ENCODE measurements around the gene KDM3A.

KDM3A gene, protein sequence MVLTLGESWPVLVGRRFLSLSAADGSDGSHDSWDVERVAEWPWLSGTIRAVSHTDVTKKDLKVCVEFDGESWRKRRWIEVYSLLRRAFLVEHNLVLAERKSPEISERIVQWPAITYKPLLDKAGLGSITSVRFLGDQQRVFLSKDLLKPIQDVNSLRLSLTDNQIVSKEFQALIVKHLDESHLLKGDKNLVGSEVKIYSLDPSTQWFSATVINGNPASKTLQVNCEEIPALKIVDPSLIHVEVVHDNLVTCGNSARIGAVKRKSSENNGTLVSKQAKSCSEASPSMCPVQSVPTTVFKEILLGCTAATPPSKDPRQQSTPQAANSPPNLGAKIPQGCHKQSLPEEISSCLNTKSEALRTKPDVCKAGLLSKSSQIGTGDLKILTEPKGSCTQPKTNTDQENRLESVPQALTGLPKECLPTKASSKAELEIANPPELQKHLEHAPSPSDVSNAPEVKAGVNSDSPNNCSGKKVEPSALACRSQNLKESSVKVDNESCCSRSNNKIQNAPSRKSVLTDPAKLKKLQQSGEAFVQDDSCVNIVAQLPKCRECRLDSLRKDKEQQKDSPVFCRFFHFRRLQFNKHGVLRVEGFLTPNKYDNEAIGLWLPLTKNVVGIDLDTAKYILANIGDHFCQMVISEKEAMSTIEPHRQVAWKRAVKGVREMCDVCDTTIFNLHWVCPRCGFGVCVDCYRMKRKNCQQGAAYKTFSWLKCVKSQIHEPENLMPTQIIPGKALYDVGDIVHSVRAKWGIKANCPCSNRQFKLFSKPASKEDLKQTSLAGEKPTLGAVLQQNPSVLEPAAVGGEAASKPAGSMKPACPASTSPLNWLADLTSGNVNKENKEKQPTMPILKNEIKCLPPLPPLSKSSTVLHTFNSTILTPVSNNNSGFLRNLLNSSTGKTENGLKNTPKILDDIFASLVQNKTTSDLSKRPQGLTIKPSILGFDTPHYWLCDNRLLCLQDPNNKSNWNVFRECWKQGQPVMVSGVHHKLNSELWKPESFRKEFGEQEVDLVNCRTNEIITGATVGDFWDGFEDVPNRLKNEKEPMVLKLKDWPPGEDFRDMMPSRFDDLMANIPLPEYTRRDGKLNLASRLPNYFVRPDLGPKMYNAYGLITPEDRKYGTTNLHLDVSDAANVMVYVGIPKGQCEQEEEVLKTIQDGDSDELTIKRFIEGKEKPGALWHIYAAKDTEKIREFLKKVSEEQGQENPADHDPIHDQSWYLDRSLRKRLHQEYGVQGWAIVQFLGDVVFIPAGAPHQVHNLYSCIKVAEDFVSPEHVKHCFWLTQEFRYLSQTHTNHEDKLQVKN (N-terminal part only)

DNA sequence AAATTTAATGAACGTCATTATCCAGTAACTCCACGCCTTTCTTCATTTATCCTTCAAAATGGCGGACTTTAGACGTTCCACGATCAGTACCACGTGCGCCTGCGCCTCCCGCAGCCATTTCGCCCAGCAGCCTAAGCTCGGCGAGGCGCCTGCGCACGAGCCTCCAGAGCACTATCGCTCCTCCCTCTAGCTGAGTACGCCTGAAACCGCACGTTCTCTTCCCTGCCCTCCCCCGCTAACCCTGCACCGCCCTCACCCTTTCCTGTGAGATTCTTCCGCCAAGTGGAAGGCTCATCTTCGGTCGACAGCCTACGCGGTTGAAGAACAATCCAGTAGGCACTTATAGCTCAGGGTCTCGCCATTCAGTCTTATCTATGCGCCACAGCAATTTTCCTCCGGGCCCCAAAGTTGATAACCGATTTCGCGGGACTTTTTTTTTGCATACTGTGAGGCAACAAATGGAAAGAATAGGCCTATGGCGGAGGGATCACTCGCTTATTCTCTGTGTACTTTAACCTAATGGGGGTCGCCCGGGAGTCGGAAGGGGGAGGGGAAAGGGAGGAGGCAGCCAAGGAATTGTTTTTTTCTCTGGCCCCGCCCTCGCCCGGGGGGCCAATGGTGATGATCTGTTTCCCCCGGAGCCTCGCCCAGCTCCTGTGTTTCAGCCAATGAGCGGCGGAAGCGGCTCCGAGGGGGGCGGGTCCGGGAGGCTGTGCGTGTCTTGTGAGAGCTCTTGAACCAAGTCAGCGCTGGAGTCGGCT, at the start of gene KDM3A:
Gene KDM3A, plus strand, starts transcription at position 741 of the 761 bp plus-strand sequence. CDS start 677 bp downstream, outside the sequence.
- peak; percentile 98 for DNase-seq

- DNase-seq: no peak
Observed at GRCh38 chr2:86392873-86393518, 48.2 kb upstream of the KDM3A start.

DNA sequence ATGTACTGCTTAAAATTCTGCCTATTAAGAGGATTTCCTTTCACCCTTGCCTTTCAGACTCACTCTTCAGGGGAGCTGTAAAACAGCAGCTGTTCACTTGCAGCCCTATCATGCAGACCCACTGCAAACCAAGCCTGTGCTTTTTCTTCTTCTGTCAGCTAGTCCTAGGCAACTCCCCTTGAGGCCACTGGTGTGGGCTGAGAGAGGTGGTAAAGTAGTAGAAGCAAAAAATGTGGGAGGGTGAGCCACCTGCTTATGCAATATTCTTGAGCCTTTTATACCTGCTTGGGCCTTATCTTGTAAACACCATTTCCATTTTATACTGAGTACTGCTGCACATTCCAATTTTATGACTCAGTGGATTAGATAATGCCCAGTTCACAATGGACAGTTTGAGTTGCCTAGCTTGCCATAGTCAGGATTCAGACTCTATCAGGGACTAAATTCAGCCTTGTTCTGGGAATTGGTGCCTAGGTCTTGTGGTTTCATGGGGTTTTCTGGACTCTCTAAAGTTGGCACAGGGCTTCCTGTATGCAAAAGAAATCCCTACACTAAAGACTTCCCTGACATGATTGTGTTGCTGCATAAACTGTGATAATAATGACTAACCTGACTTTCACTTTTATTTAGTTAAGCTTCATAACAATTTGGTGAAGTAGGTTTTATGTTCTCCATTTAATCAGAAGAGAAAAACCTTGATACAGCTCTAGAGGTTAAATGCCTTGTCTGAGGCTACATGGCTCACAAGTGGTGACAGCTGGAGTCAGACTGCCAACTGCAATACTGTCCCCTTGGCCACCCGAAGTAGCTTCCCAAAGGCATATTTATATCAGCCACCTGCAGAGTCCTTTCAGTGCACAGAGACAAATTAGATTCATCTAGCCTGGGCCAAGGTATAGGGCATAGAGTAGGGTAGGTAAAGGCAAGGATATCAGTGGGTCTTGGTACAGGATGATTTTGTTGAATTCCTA, 47.4 kb upstream of the KDM3A start:
- no peak for DNase-seq

DNA sequence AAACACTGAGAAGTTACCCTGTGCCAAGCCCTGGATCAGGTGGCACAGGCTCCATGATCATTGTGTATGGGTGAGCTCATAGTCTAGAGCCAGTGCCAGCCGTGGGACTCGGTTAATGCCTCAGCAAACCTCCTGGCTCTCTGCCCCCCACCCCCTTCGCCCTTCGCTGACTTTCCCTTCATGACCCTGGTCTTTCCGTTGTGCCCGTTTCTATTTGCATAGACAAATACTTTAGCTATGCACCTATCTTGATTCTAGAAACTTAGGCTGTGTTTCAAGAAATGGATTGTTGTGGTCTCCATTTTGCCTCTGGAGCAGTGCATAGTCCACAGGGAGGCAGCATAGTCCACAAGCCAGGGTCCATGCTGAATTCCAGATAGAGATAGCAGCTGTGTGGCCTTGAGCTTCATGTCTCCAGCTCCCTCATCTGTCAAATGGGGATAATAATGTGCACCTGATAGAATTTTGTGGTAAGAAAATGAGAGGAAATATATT, 44.8 kb upstream of the KDM3A start:
- DNase-seq: peak; percentile 61

- no peak for DNase-seq
Observed at GRCh38 chr2:86397986-86398385, 43.2 kb upstream of the KDM3A start.

DNA sequence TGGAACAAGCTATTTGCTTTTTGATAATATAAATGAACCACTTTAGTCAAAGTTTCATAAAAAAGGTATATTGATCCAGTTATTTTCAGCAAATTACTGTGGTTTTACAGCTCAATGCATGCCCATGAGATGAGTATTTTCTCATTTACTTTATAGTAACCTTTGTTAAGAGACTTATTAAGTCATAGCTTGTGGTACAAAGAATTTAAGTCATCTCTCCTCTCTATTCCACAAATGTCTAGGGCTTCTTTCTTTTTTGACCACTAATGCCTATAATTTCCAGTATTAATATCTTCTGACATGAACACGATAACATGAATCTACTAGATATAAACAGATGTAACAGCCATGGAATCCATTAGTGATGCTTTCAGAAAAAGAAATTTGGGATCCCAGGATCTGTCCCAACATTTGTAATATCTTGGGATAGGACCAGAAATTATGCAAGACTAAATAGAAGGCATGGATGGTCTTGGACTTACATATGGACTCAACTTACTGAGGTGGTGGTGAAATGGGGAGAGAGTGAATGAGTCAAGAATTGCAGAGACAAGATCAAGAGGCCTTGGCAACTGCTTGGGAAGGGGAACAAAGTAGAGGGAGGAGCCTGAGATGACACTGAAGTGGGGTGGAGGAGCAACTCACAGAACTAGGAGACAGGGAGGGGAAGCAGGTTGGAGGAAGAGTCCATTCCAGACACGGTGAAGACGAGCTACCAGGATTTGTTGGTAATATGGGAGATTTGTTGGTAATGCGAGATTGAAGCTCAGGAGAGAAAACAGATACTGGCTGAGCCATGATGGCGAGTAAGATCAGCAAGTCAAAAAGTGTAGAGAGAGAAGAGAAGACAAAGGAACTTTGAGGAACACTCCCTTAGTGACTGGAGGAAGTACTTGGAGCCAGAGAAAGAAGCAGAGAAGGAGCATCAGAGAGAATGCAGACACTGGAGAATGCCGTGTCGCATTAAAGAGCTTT, 42.4 kb upstream of the KDM3A start:
- DNase-seq: no peak

DNA sequence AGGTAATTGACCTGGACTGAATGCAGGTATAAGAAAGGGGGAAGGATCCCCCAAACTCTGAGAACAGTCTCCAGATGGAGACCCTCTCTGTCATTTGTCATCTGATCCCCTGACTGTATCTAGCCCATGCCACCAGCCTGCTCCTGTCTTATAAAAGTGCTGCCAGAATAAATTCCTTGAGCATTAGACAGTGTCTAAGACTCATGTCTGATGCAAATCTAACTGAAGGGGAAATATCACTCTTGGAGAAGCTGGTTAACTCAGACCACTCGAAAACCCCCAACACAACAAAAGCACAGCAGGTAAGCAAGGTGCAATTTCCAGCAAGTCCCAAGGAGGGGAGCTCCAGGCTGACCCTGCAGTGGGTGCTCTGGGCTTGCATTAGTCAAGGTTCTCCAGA, 40.9 kb upstream of the KDM3A start:
- no peak for DNase-seq

- DNase-seq: no peak
Observed at GRCh38 chr2:86410581-86410980, 30.6 kb upstream of the KDM3A start.

GRCh38 chr2:86411396-86411795, 29.8 kb upstream of the KDM3A start:
- no peak for DNase-seq

- no peak for DNase-seq
Observed at GRCh38 chr2:86412007-86412406, 29.2 kb upstream of the KDM3A start.

DNA sequence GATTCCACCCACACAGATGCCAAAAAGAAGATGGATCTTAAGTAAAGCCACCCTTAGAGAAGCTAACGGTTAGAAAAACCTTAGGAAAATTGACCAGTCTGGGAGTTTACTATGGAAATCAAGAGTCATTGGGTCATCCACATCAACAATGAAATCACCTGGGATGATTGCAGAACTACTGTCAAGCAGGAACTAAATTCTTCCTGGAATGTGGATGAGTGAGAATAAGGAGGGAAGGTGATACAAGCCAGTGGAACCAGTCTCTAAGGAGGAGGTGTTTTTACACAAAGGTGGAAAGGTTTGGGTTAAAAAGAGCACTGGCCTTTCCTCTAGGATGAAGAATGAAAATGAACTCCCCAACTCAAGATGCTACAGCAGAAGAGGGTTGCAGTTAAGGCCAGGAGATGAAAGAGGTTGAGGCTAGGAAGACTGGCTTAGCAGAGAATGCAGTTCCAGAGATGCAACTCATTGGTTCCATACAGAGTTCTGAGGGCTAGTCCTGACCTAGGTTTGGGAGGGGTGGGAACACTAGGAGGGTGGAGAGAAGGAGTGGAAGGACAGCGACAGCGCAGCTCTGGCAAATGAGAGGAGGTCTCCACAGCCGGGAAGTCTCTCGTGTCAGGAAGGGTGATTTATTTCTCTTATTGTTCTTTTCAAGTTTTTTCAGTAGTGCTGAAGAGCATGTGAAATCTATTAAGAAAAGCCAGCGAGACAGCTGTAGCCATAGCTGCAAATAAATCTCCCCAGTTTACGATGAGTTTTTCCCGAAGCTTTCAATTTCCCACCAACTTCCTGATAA, 27.7 kb upstream of the KDM3A start:
- DNase-seq: no peak

DNA sequence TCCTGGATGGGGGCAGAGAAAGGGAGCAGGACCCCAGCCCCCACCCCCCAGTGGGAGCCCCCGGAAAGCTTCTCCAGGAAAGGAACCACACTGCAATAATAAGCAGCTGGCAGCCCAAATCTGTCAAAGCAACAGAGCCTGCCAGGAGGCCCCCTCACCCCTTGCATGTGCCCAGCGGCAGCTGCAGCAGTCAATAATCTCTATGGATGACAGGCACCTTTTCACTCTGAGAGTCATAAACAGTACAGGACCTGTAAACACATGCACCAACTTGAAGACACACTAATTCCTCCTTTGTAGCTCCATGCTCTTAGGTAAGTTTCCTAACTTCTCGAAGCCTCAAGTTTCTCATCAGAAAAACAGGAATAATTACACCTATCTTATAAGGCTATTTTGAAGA, 26.2 kb upstream of the KDM3A start:
- no peak for DNase-seq

- peak; percentile 9 for DNase-seq
Observed at GRCh38 chr2:86416146-86416545, 25.0 kb upstream of the KDM3A start.

GRCh38 chr2:86417961-86418360, 23.2 kb upstream of the KDM3A start:
- no peak for DNase-seq

DNA sequence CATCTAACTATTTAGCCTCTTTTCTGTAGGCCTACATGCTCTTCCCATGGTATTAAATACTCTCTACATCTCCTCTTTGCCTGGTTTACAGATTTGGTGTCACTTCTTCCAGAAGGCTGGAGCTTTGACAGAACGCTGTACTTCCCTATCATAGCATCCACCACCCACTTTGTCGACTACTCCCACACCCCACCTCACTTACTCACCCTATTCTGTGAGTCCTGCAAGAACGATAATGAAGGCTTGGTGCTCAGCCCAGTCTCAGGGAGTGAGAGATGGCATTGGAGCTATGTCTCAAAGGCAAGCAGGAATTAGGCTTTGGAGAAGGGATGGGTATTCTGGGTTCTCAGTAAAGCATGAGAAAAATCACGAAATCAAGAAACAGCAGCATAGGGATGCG, 20.3 kb upstream of the KDM3A start:
- DNase-seq: no peak

- DNase-seq: no peak
Observed at GRCh38 chr2:86426271-86426670, 14.9 kb upstream of the KDM3A start.

GRCh38 chr2:86429335-86429734, 11.8 kb upstream of the KDM3A start:
- DNase-seq: no peak

- no peak for DNase-seq
Observed at GRCh38 chr2:86430368-86430767, 10.8 kb upstream of the KDM3A start.

Data from midbrain (tissue), 1 donor.